Calu3 (cell line): ENCODE data around the gene CSTPP1. TPM values are rescaled to one million over a fixed set of nuclear protein-coding genes. Genes with fewer than 3 reads are reported as not detected.

Experiments used
- BruUV-seq: library from RNA; stranded (reverse); fragments of 400-500 nt; replicated peaks from 2 replicates; lab custom pipeline; 2021; lab: Mats Ljungman, UMichigan
- CTCF ChIA-PET: fragments of 300-600 bp; sonication (Branson Sonifier 250); formaldehyde crosslinking; loops from one replicate; lab custom pipeline; 2022; ENCODE audit warnings: antibody characterized with exemption; lab: Charles Lee
- DNase-seq: peaks from one replicate; pipeline ENCODE4 v3.0.0; 2022
- H3K27ac Mint-ChIP-seq: one replicate; pipeline ENCODE4 v1.8.0; 2022; ENCODE audit warnings: mixed read lengths; ENCODE audit not compliant: unreplicated experiment
- H3K27me3 Mint-ChIP-seq: one replicate; pipeline ENCODE4 v1.8.0; 2022; ENCODE audit warnings: mixed read lengths; ENCODE audit not compliant: unreplicated experiment
- H3K36me3 Mint-ChIP-seq: one replicate; pipeline ENCODE4 v1.8.0; 2022; ENCODE audit warnings: mild to moderate bottlenecking, moderate library complexity, mixed read lengths; ENCODE audit not compliant: insufficient read depth, unreplicated experiment
- H3K4me1 Mint-ChIP-seq: one replicate; pipeline ENCODE4 v1.8.0; 2022; ENCODE audit warnings: mild to moderate bottlenecking, low read depth, mixed read lengths; ENCODE audit not compliant: unreplicated experiment
- H3K4me3 Mint-ChIP-seq: one replicate; pipeline ENCODE4 v1.8.0; 2022; ENCODE audit warnings: mild to moderate bottlenecking, low read depth, moderate library complexity, mixed read lengths; ENCODE audit not compliant: unreplicated experiment
- H3K9me3 Mint-ChIP-seq: one replicate; pipeline ENCODE4 v1.8.0; 2022; ENCODE audit warnings: low read depth, mixed read lengths; ENCODE audit not compliant: unreplicated experiment
- intact Hi-C: fragments of 100-400 bp; cut with micrococcal nuclease; formaldehyde crosslinking; loops from one replicate; pipeline ENCODE4 v1.10.0; 2022; ENCODE audit not compliant: unreplicated experiment
- total RNA-seq: library from RNA; stranded (reverse); gene quantifications from 2 replicates; pipeline ENCODE4 v1.2.3, GENCODE V29; 2022
- TF ChIP-seq, protein P1 (sequence below): fragments of 200-600 bp; IDR thresholded peaks from one replicate; pipeline ENCODE4 v1.8.0; 2022; ENCODE audit warnings: antibody characterized with exemption; ENCODE audit not compliant: unreplicated experiment

Gene CSTPP1
- total RNA-seq, 1 experiment from 2014 or later = 23.2 TPM

DNA sequence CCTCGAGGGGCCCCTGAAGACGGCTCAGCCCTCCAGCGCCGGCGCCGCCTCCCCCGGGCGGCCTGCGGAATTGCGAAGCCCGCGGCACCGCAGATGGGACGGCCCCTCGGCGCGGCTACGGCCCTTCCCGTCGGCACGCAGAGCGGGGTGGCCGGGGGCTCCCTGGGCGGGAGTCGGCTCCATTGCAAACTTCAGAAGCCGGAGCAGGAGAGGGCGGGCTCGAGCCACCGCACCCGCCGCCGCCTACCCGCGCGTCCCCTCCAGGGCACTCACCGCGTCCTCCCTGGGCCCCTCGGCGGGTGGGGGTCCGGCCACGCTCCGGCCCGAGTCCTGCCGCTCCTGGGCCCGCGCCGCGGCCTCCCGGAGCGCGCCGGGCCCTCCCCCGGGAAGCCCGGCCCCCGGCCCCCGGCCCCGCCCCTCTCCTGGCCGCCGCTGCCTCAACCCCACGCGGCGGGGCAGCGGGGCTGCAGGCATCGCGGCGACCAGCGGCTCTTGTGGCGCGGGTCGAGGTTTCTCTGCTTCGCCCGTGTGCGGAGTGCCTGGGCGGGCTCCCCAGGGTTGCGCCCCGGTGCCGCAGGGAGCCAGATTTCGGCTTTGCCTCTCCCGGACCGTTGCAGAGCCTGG lies 249.6 kb downstream of the CSTPP1 start, which contains the start of gene PACSIN3:
PACSIN3 (minus strand) TSS at position 359 of the 624 bp plus-strand sequence. CDS start 3,707 bp downstream, outside the sequence.
- Mint-ChIP-seq H3K27ac (no peak within 1 kb of the TSS), H3K4me3 (peak within 1 kb of the TSS; percentile 81), H3K27me3 (no peaks in the 10 kb centered on the region), H3K4me1 (peaks cover 9% of the 10 kb centered on the region), H3K9me3 (no peaks in the 10 kb centered on the region), H3K36me3 (peaks cover 24% of the 10 kb centered on the region)
- CTCF ChIA-PET = interaction anchor here (0.9 to 1.9 kb wide), 8 partner anchors 9 to 73 kb away, joined by 4 to 13 read pairs (median 5); partner anchors contain the start of genes ARFGAP2, DDB2 and NR1H3
- BruUV-seq = no TSS peak
- intact Hi-C loops = no loop called here
- TF ChIP-seq, protein P1, sequence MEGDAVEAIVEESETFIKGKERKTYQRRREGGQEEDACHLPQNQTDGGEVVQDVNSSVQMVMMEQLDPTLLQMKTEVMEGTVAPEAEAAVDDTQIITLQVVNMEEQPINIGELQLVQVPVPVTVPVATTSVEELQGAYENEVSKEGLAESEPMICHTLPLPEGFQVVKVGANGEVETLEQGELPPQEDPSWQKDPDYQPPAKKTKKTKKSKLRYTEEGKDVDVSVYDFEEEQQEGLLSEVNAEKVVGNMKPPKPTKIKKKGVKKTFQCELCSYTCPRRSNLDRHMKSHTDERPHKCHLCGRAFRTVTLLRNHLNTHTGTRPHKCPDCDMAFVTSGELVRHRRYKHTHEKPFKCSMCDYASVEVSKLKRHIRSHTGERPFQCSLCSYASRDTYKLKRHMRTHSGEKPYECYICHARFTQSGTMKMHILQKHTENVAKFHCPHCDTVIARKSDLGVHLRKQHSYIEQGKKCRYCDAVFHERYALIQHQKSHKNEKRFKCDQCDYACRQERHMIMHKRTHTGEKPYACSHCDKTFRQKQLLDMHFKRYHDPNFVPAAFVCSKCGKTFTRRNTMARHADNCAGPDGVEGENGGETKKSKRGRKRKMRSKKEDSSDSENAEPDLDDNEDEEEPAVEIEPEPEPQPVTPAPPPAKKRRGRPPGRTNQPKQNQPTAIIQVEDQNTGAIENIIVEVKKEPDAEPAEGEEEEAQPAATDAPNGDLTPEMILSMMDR = no peak
- peak; percentile 71 for DNase-seq

DNA sequence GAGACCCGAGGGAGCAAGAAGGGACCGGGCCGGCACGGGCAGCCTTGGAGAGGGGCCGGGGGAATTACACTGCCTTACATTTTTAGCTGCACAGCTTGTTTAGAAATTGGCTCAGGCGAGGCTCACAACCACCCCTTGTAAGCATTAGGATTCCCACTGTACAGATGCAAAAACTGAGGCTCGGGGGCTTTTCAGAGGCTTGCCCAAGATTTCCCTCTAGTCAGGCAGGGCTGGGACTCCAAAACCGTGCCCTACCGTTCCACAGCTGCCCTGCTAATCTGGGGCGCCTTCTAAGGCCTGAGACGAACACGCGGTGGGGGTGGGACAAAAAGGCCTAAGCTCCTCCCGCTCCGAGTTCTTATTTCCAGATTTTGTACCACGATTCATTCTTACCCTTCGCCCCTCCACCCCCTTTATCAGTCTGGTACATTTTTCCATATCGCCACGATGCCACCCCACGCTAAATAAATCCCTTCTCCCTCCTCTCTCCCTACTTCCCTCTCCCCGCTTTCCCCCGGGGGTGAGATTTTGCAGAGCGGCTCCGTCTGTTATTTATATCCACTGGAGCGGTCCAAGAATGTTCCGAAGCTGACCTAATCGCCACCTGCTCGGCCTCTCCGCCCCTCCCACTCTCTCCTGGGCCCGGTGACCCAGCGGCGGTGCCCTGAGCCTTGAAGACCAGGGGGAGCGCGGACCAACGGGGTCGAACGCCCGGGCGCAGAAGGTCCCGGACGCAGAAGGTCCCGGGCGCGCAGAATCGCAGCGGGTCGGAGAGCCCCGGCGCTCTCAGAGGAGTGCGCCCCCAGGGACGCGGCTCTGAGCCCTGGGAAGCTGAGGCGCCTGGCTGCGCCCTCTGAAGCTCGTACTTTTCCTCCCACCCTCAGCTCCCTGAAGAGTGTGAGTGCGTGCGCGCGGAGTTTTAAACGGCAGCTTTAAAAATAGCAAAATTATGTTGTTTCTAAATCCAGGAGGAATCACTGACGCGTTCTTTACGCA lies 250.4 kb downstream of the CSTPP1 start:
- no peaks in the 10 kb centered on the region for H3K9me3 Mint-ChIP-seq
- peak overlapping the region; percentile 81 for H3K4me3 Mint-ChIP-seq
- peaks cover 9% of the 10 kb centered on the region for H3K4me1 Mint-ChIP-seq
- H3K27ac Mint-ChIP-seq = no peak overlapping the region
- intact Hi-C loops = no loop called here
- peaks cover 24% of the 10 kb centered on the region for H3K36me3 Mint-ChIP-seq
- BruUV-seq = no TSS peak
- TF ChIP-seq, protein P1 = no peak
- no peaks in the 10 kb centered on the region for H3K27me3 Mint-ChIP-seq
- peak; percentile 45 for DNase-seq
- CTCF ChIA-PET = interaction anchor here (0.9 to 1.7 kb wide), 8 partner anchors 8 to 72 kb away, joined by 3 to 6 read pairs (median 4); partner anchors contain the start of genes ARFGAP2, DDB2 and NR1H3

DNA sequence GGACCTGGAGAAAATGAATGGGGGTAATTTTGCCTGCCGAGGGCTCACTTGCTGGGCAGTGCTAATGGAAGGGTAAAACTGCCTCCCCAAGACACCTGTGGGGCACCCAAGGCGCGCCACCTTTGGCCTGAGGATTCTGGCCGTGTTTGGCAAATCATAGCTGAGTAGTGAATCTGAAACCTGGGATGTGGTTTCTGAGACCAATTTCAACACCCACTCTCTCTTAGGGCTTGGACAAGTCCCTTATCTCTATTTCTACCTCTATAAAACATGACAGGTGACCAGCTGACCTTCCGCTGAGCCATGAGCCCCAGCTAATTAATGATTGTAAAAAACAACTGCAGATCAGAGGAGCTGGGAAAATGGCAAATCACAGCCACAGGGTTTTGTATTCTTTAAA lies 251.2 kb downstream of the CSTPP1 start:
- intact Hi-C loops = no loop called here
- H3K4me3 Mint-ChIP-seq = peak overlapping the region; percentile 81
- peaks cover 9% of the 10 kb centered on the region for H3K4me1 Mint-ChIP-seq
- H3K36me3 Mint-ChIP-seq = peaks cover 24% of the 10 kb centered on the region
- TF ChIP-seq, protein P1 = no peak
- BruUV-seq = no TSS peak
- no peaks in the 10 kb centered on the region for H3K27me3 Mint-ChIP-seq
- no peak for DNase-seq
- no peaks in the 10 kb centered on the region for H3K9me3 Mint-ChIP-seq
- no peak overlapping the region for H3K27ac Mint-ChIP-seq
- CTCF ChIA-PET = interaction anchor here (0.9 to 1.7 kb wide), 7 partner anchors 8 to 70 kb away, joined by 3 to 6 read pairs (median 4); partner anchors contain the start of genes ARFGAP2, DDB2 and NR1H3

DNA sequence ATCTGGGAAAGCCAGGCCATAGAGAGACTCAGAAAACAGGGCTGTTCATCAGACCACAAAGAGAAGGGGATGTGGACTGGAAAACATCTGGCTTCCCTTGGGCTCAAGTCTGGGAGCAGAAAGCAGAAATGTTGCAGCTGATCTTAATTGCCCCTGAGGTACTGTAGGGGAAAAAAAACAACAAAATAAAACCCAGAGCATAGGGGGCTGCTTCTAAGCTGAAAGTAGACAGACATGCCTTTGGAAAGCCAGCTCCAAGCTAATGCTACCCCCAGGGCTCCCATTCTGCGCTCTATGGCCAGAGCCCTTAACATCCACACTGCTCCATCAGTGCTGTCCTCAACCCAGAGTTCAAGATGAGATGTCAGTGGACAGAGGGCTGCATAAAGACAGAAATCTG lies 251.7 kb downstream of the CSTPP1 start:
- Mint-ChIP-seq H3K27me3 (no peaks in the 10 kb centered on the region), H3K9me3 (no peaks in the 10 kb centered on the region), H3K36me3 (peaks cover 24% of the 10 kb centered on the region), H3K4me1 (peaks cover 9% of the 10 kb centered on the region), H3K4me3 (no peak overlapping the region), H3K27ac (no peak overlapping the region)
- CTCF ChIA-PET = interaction anchor here (0.9 to 1.7 kb wide), 4 partner anchors 9 to 32 kb away, joined by 3 to 4 read pairs (median 3); partner anchors contain the start of gene ARFGAP2
- no peak for DNase-seq
- no TSS peak for BruUV-seq
- TF ChIP-seq, protein P1 = no peak
- intact Hi-C loops = no loop called here
